BE2C (cell line): ENCODE measurements around the gene PRKG1.

Experiments used
- DNase-seq: peaks from one replicate; pipeline ENCODE4 v3.0.0-alpha.2; 2020
- H3K27me3 ChIP-seq: fragments of 250-450 bp; sonication (Bioruptor Pico); 2 replicates; pipeline ENCODE4 v1.5.1; 2020; ENCODE audit warnings: mild to moderate bottlenecking
- H3K36me3 ChIP-seq: fragments of 250-450 bp; sonication (Bioruptor Pico); 2 replicates; pipeline ENCODE4 v1.5.1; 2020; ENCODE audit warnings: mild to moderate bottlenecking
- H3K4me1 ChIP-seq: fragments of 250-450 bp; sonication (Bioruptor Pico); 2 replicates; pipeline ENCODE4 v1.5.1; 2020
- H3K4me3 ChIP-seq: 2 replicates; pipeline ENCODE4 v1.5.1; 2011; ENCODE audit warnings: low read depth, low read length
- H3K9me3 ChIP-seq: fragments of 250-450 bp; sonication (Bioruptor Pico); 2 replicates; pipeline ENCODE4 v1.5.1; 2020
- TF ChIP-seq, protein P1 (sequence below): IDR thresholded peaks from 2 replicates; pipeline ENCODE4 v1.5.1; 2012; ENCODE audit warnings: mild to moderate bottlenecking, low read depth, low read length

The PRKG1 gene

DNA sequence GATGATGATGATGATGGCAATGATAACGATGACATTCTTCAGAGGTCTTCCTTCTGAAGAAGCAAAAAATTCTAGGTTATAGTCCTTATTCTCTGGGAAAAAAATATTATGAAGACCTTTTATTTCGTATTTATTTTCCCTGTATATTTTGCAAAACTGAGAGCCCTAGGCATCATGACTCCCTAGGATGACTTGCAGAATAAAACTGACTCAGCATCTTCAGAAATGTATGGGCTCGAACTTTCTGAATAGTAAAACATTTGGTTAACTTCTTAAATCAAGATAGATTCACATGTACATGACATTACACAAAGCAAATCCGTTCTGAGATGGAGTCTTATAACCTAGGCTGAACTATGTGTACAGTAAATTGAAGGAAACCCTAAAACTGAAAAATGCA, 1269.2 kb downstream of the PRKG1 start:
- no peaks in the 10 kb centered on the region for H3K27me3 ChIP-seq
- H3K4me1 ChIP-seq = no peaks in the 10 kb centered on the region
- H3K4me3 ChIP-seq = no peak overlapping the region
- TF ChIP-seq, protein P1, sequence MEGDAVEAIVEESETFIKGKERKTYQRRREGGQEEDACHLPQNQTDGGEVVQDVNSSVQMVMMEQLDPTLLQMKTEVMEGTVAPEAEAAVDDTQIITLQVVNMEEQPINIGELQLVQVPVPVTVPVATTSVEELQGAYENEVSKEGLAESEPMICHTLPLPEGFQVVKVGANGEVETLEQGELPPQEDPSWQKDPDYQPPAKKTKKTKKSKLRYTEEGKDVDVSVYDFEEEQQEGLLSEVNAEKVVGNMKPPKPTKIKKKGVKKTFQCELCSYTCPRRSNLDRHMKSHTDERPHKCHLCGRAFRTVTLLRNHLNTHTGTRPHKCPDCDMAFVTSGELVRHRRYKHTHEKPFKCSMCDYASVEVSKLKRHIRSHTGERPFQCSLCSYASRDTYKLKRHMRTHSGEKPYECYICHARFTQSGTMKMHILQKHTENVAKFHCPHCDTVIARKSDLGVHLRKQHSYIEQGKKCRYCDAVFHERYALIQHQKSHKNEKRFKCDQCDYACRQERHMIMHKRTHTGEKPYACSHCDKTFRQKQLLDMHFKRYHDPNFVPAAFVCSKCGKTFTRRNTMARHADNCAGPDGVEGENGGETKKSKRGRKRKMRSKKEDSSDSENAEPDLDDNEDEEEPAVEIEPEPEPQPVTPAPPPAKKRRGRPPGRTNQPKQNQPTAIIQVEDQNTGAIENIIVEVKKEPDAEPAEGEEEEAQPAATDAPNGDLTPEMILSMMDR = no peak
- no peaks in the 10 kb centered on the region for H3K36me3 ChIP-seq
- H3K9me3 ChIP-seq = no peaks in the 10 kb centered on the region
- DNase-seq = no peak

GRCh38 chr10:52346394-52347326, 1272.4 kb downstream of the PRKG1 start:
- H3K27me3 ChIP-seq = no peaks in the 10 kb centered on the region
- no peaks in the 10 kb centered on the region for H3K4me1 ChIP-seq
- no peak for DNase-seq
- H3K4me3 ChIP-seq = no peak overlapping the region
- no peaks in the 10 kb centered on the region for H3K9me3 ChIP-seq
- H3K36me3 ChIP-seq = no peaks in the 10 kb centered on the region
- TF ChIP-seq, protein P1 = no peak

- H3K27me3 ChIP-seq = no peaks in the 10 kb centered on the region
- no peaks in the 10 kb centered on the region for H3K36me3 ChIP-seq
- H3K9me3 ChIP-seq = no peaks in the 10 kb centered on the region
- no peak for DNase-seq
- H3K4me3 ChIP-seq = no peak overlapping the region
- TF ChIP-seq, protein P1 = no peak
- H3K4me1 ChIP-seq = no peaks in the 10 kb centered on the region
Observed at GRCh38 chr10:52347327-52347667, 1273.0 kb downstream of the PRKG1 start.
